HEK293 (cell line): ENCODE results near the gene KLHL28.

Experiments used
- CTCF ChIA-PET: fragments of 350-600 bp; formaldehyde crosslinking; extraction: SDS; loops from one replicate; lab custom pipeline; 2021; ENCODE audit warnings: antibody characterized with exemption; lab: Yijun Ruan, JAX
- POLR2A ChIA-PET: fragments of 300-600 bp; formaldehyde crosslinking; extraction: SDS; loops from one replicate; lab custom pipeline; 2020; ENCODE audit warnings: antibody characterized with exemption, inconsistent platforms; lab: Yijun Ruan, JAX
- H3K27ac ChIP-seq: fragments of 200-500 bp; sonication (Bioruptor generic); 2 replicates; pipeline ENCODE4 v1.5.1; 2014; ENCODE audit warnings: low read depth, low read length, control low read depth, inconsistent platforms; ENCODE audit errors: extremely low read depth
- H3K36me3 ChIP-seq, 2 experiments: fragments of 200-500 bp in 1 of 2; sonication (Bioruptor generic) in 1 of 2; 1 replicate in 1 of 2; 2 replicates in 1 of 2; pipeline ENCODE4 v1.5.1; 2014 to 2017; ENCODE audit warnings: inconsistent platforms in 2 of 2, low read length in 2 of 2; ENCODE audit not compliant: control insufficient read depth in 2 of 2, insufficient read depth in 1 of 2
- H3K4me1 ChIP-seq: fragments of 200-500 bp; sonication (Bioruptor generic); 2 replicates; pipeline ENCODE4 v1.5.1; 2014; ENCODE audit warnings: mild to moderate bottlenecking, low read length, inconsistent platforms; ENCODE audit not compliant: control insufficient read depth, insufficient read depth
- H3K4me3 ChIP-seq: 2 replicates; pipeline ENCODE4 v1.5.1; 2011; ENCODE audit warnings: low read depth, mild to moderate bottlenecking, control low read depth, low read length, moderate library complexity
- H3K9me3 ChIP-seq: fragments of 200-500 bp; sonication (Bioruptor generic); 2 replicates; pipeline ENCODE4 v1.5.1; 2014; ENCODE audit warnings: low read depth, low read length, inconsistent platforms; ENCODE audit not compliant: control insufficient read depth, insufficient read depth
- GLI2 ChIP-seq: fragments of 450-650 bp; formaldehyde crosslinking; IDR thresholded peaks from 2 replicates; pipeline ENCODE4; 2017; ENCODE audit warnings: missing biosample characterization, missing genetic modification characterization, low read depth, borderline replicate concordance
- GLI4 ChIP-seq: fragments of 450-650 bp; formaldehyde crosslinking; IDR thresholded peaks from 2 replicates; pipeline ENCODE4 v1.5.1; 2016; ENCODE audit warnings: missing biosample characterization, missing genetic modification characterization
- HOXD13 ChIP-seq: sonication (generic); formaldehyde crosslinking; IDR thresholded peaks from 2 replicates; pipeline ENCODE4 v1.8.0; 2022; ENCODE audit warnings: missing genetic modification reagents, borderline replicate concordance
- RBAK ChIP-seq: fragments of 450-650 bp; formaldehyde crosslinking; IDR thresholded peaks from 2 replicates; pipeline ENCODE4 v1.5.1; 2016; ENCODE audit warnings: missing biosample characterization, missing genetic modification characterization
- SP3 ChIP-seq: fragments of 450-650 bp; formaldehyde crosslinking; IDR thresholded peaks from 2 replicates; pipeline ENCODE4 v1.5.1; 2016; ENCODE audit warnings: missing biosample characterization, missing genetic modification characterization
- ZFP3 ChIP-seq: fragments of 450-650 bp; formaldehyde crosslinking; IDR thresholded peaks from 2 replicates; pipeline ENCODE4 v1.5.1; 2016; ENCODE audit warnings: low read depth, missing biosample characterization, missing genetic modification characterization
- ZFP69B ChIP-seq: fragments of 450-650 bp; formaldehyde crosslinking; IDR thresholded peaks from 2 replicates; pipeline ENCODE4 v1.5.1; 2016; ENCODE audit warnings: missing biosample characterization, missing genetic modification characterization
- ZIC2 ChIP-seq: fragments of 450-650 bp; formaldehyde crosslinking; IDR thresholded peaks from 2 replicates; pipeline ENCODE4 v1.5.1; 2016; ENCODE audit warnings: missing biosample characterization, missing genetic modification characterization
- ZNF10 ChIP-seq: fragments of 450-650 bp; formaldehyde crosslinking; IDR thresholded peaks from 2 replicates; pipeline ENCODE4 v1.5.1; 2017; ENCODE audit warnings: missing biosample characterization, missing genetic modification characterization
- ZNF132 ChIP-seq: fragments of 450-650 bp; formaldehyde crosslinking; IDR thresholded peaks from 2 replicates; pipeline ENCODE4 v1.5.1; 2017; ENCODE audit warnings: missing biosample characterization, missing genetic modification characterization, borderline replicate concordance
- ZNF169 ChIP-seq: fragments of 450-650 bp; formaldehyde crosslinking; IDR thresholded peaks from 2 replicates; pipeline ENCODE4 v1.5.1; 2016; ENCODE audit warnings: missing biosample characterization, missing genetic modification characterization
- ZNF202 ChIP-seq: fragments of 450-650 bp; formaldehyde crosslinking; IDR thresholded peaks from 2 replicates; pipeline ENCODE4 v1.5.1; 2016; ENCODE audit warnings: missing biosample characterization, missing genetic modification characterization, borderline replicate concordance
- ZNF266 ChIP-seq: fragments of 450-650 bp; formaldehyde crosslinking; IDR thresholded peaks from 2 replicates; pipeline ENCODE4 v1.5.1; 2016; ENCODE audit warnings: missing biosample characterization, missing genetic modification characterization, low read depth
- ZNF292 ChIP-seq: fragments of 450-650 bp; formaldehyde crosslinking; IDR thresholded peaks from 2 replicates; pipeline ENCODE4 v1.5.1; 2016; ENCODE audit warnings: low read depth, missing biosample characterization, missing genetic modification characterization, borderline replicate concordance
- ZNF394 ChIP-seq: fragments of 450-650 bp; formaldehyde crosslinking; IDR thresholded peaks from 2 replicates; pipeline ENCODE4 v1.5.1; 2016; ENCODE audit warnings: missing biosample characterization, missing genetic modification characterization, mild to moderate bottlenecking, moderate library complexity, borderline replicate concordance
- ZNF433 ChIP-seq: fragments of 450-650 bp; formaldehyde crosslinking; IDR thresholded peaks from 2 replicates; pipeline ENCODE4 v1.5.1; 2016; ENCODE audit warnings: missing biosample characterization, missing genetic modification characterization, low read depth
- ZNF501 ChIP-seq: fragments of 450-650 bp; formaldehyde crosslinking; IDR thresholded peaks from 2 replicates; pipeline ENCODE4 v1.5.1; 2016; ENCODE audit warnings: missing biosample characterization, missing genetic modification characterization
- ZNF529 ChIP-seq: fragments of 450-650 bp; formaldehyde crosslinking; IDR thresholded peaks from 2 replicates; pipeline ENCODE4 v1.5.1; 2017; ENCODE audit warnings: missing genetic modification characterization, missing biosample characterization; ENCODE audit not compliant: insufficient replicate concordance
- ZNF561 ChIP-seq: fragments of 450-650 bp; IDR thresholded peaks from 2 replicates; pipeline ENCODE4 v1.5.1; 2018; ENCODE audit warnings: missing biosample characterization, missing genetic modification characterization, borderline replicate concordance
- ZNF596 ChIP-seq: fragments of 450-650 bp; IDR thresholded peaks from 2 replicates; pipeline ENCODE4 v1.5.0; 2018; ENCODE audit warnings: missing biosample characterization, mild to moderate bottlenecking, missing genetic modification characterization, moderate library complexity
- ZNF600 ChIP-seq: fragments of 450-650 bp; formaldehyde crosslinking; IDR thresholded peaks from 2 replicates; pipeline ENCODE4 v1.5.1; 2016; ENCODE audit warnings: missing biosample characterization, missing genetic modification characterization
- ZNF610 ChIP-seq: fragments of 450-650 bp; formaldehyde crosslinking; IDR thresholded peaks from 2 replicates; pipeline ENCODE4 v1.5.1; 2016; ENCODE audit warnings: missing biosample characterization, missing genetic modification characterization, borderline replicate concordance
- ZNF629 ChIP-seq: fragments of 450-650 bp; formaldehyde crosslinking; IDR thresholded peaks from 2 replicates; pipeline ENCODE4 v1.5.1; 2017; ENCODE audit warnings: missing biosample characterization, missing genetic modification characterization
- ZNF76 ChIP-seq: fragments of 450-650 bp; formaldehyde crosslinking; IDR thresholded peaks from 2 replicates; pipeline ENCODE4; 2016; ENCODE audit warnings: low read depth, missing biosample characterization, missing genetic modification characterization, borderline replicate concordance
- TF ChIP-seq, protein P1 (sequence below): fragments of 450-650 bp; formaldehyde crosslinking; IDR thresholded peaks from 2 replicates; pipeline ENCODE4 v1.5.1; 2016; ENCODE audit warnings: missing biosample characterization, missing genetic modification characterization
- TF ChIP-seq, protein P2 (sequence below): fragments of 450-650 bp; formaldehyde crosslinking; optimal IDR thresholded peaks from 2 replicates; pipeline ENCODE3; 2016; ENCODE audit warnings: missing biosample characterization, mild to moderate bottlenecking, missing genetic modification characterization
- TF ChIP-seq, protein P3 (sequence below): fragments of 450-650 bp; formaldehyde crosslinking; IDR thresholded peaks from 2 replicates; pipeline ENCODE4 v1.5.1; 2016; ENCODE audit warnings: missing biosample characterization, missing genetic modification characterization
- TF ChIP-seq, protein P4 (sequence below): fragments of 450-650 bp; formaldehyde crosslinking; IDR thresholded peaks from 2 replicates; pipeline ENCODE4 v1.5.1; 2016; ENCODE audit warnings: missing biosample characterization, missing genetic modification characterization

Gene KLHL28, protein sequence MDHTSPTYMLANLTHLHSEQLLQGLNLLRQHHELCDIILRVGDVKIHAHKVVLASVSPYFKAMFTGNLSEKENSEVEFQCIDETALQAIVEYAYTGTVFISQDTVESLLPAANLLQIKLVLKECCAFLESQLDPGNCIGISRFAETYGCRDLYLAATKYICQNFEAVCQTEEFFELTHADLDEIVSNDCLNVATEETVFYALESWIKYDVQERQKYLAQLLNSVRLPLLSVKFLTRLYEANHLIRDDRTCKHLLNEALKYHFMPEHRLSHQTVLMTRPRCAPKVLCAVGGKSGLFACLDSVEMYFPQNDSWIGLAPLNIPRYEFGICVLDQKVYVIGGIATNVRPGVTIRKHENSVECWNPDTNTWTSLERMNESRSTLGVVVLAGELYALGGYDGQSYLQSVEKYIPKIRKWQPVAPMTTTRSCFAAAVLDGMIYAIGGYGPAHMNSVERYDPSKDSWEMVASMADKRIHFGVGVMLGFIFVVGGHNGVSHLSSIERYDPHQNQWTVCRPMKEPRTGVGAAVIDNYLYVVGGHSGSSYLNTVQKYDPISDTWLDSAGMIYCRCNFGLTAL

DNA sequence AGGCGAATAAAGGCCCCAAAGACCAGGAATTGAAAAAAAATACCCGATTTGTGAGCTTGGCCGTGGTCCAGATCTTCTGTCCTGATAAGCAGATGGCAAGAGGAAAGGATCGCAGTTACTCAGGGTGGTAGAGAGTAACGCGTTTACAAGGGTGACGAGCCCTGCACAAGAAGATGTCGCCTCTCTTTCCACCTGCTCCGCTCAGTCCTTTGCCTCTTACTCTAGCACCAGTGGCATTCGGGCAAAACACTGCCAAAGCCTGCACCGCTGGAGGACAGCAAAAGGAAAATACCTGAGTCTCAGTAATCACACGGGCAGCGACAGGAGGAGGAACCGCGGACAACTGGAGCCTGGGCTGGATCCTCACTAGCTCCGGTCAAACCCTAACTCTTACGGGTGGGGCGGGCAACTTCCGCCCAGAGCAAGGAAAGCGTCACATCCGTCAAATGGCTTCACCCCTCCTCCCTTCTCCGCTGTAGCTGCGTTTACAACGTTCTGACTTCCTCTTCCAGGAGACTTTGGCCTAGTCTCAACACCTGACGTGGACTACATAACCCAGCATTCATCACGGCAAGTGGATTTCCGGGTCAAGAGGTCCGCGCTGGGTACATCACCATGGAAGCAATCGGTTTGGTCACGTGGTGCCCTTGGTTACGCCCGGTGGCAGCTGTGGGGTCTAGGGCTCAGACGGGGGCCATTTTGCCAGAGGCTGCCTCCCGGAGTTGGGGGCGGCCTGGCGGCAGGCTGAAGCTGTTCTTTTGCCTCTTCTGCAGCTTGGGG, at the start of gene KLHL28, which contains the start of gene TOGARAM1:
KLHL28 (minus strand) TSS at position 394 of the 780 bp plus-strand sequence. CDS start 16,019 bp downstream, outside the sequence.
TOGARAM1 (plus strand) TSS at position 637 of the 780 bp plus-strand sequence. CDS start 232 bp downstream, outside the sequence.
- Histone ChIP-seq H3K4me1 (peaks cover 25% of the 10 kb centered on the region), H3K27ac (peak within 1 kb of the TSS; percentile 79), H3K4me3 (peak within 1 kb of the TSS; percentile 91), H3K36me3 (no peaks in the 10 kb centered on the region; a peak in 1 of 3 replicates), H3K9me3 (no peaks in the 10 kb centered on the region)
- ChIA-PET CTCF (interaction anchor here (0.5 to 1.1 kb wide), 3 partner anchors 51 to 1272 kb away, joined by 3 to 4 read pairs (median 3); no protein-coding TSS in a partner anchor), POLR2A (interaction anchor here (1.0 to 3.0 kb wide), 9 partner anchors 9 to 291 kb away, joined by 3 to 23 read pairs (median 8); partner anchors contain the start of genes FANCM, FKBP3 and MIS18BP1)
- TF ChIP-seq ZNF529 = no peak
- TF ChIP-seq ZNF169 (tag by site-specific recombination) = no peak
- no peak for TF ChIP-seq ZNF292 (tag by site-specific recombination)
- no peak for TF ChIP-seq ZNF266 (tag by site-specific recombination)
- TF ChIP-seq ZFP3 (tag by site-specific recombination) = no peak
- TF ChIP-seq, protein P1, sequence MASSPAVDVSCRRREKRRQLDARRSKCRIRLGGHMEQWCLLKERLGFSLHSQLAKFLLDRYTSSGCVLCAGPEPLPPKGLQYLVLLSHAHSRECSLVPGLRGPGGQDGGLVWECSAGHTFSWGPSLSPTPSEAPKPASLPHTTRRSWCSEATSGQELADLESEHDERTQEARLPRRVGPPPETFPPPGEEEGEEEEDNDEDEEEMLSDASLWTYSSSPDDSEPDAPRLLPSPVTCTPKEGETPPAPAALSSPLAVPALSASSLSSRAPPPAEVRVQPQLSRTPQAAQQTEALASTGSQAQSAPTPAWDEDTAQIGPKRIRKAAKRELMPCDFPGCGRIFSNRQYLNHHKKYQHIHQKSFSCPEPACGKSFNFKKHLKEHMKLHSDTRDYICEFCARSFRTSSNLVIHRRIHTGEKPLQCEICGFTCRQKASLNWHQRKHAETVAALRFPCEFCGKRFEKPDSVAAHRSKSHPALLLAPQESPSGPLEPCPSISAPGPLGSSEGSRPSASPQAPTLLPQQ (tag by site-specific recombination) = 0 out of 2 replicates have a peak, but pooled peaks have one; percentile 12
- TF ChIP-seq ZNF561 (tag by site-specific recombination) = peak; percentile 54; the same call in 1 of the 2 replicates
- TF ChIP-seq ZNF610 (tag by site-specific recombination) = no peak
- TF ChIP-seq ZNF132 (tag by site-specific recombination) = no peak
- peak; percentile 85 for TF ChIP-seq ZNF629
- peak; percentile 66 for TF ChIP-seq SP3
- no peak for TF ChIP-seq ZIC2 (tag by site-specific recombination)
- no peak for TF ChIP-seq ZNF596 (tag by site-specific recombination)
- TF ChIP-seq ZNF600 (tag by site-specific recombination) = peak; percentile 98
- no peak for TF ChIP-seq HOXD13
- TF ChIP-seq ZFP69B (tag by site-specific recombination) = no peak
- TF ChIP-seq, protein P2, sequence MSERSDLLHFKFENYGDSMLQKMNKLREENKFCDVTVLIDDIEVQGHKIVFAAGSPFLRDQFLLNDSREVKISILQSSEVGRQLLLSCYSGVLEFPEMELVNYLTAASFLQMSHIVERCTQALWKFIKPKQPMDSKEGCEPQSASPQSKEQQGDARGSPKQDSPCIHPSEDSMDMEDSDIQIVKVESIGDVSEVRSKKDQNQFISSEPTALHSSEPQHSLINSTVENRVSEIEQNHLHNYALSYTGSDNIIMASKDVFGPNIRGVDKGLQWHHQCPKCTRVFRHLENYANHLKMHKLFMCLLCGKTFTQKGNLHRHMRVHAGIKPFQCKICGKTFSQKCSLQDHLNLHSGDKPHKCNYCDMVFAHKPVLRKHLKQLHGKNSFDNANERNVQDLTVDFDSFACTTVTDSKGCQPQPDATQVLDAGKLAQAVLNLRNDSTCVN (tag by site-specific recombination) = peak; percentile 10
- TF ChIP-seq, protein P3, sequence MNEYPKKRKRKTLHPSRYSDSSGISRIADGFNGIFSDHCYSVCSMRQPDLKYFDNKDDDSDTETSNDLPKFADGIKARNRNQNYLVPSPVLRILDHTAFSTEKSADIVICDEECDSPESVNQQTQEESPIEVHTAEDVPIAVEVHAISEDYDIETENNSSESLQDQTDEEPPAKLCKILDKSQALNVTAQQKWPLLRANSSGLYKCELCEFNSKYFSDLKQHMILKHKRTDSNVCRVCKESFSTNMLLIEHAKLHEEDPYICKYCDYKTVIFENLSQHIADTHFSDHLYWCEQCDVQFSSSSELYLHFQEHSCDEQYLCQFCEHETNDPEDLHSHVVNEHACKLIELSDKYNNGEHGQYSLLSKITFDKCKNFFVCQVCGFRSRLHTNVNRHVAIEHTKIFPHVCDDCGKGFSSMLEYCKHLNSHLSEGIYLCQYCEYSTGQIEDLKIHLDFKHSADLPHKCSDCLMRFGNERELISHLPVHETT (tag by site-specific recombination) = peak; percentile 33; the same call in 1 of the 2 replicates
- TF ChIP-seq RBAK (tag by site-specific recombination) = no peak
- peak; percentile 91 for TF ChIP-seq ZNF76 (tag by site-specific recombination)
- no peak for TF ChIP-seq ZNF394 (tag by site-specific recombination)
- TF ChIP-seq ZNF501 (tag by site-specific recombination) = 0 out of 2 replicates have a peak, but pooled peaks have one; percentile 59
- no peak for TF ChIP-seq GLI4 (tag by site-specific recombination)
- peak; percentile 55; the same call in 1 of the 2 replicates for TF ChIP-seq ZNF10 (tag by site-specific recombination)
- TF ChIP-seq ZNF433 = no peak
- no peak for TF ChIP-seq GLI2 (tag by site-specific recombination)
- TF ChIP-seq ZNF202 (tag by site-specific recombination) = no peak
- TF ChIP-seq, protein P4, sequence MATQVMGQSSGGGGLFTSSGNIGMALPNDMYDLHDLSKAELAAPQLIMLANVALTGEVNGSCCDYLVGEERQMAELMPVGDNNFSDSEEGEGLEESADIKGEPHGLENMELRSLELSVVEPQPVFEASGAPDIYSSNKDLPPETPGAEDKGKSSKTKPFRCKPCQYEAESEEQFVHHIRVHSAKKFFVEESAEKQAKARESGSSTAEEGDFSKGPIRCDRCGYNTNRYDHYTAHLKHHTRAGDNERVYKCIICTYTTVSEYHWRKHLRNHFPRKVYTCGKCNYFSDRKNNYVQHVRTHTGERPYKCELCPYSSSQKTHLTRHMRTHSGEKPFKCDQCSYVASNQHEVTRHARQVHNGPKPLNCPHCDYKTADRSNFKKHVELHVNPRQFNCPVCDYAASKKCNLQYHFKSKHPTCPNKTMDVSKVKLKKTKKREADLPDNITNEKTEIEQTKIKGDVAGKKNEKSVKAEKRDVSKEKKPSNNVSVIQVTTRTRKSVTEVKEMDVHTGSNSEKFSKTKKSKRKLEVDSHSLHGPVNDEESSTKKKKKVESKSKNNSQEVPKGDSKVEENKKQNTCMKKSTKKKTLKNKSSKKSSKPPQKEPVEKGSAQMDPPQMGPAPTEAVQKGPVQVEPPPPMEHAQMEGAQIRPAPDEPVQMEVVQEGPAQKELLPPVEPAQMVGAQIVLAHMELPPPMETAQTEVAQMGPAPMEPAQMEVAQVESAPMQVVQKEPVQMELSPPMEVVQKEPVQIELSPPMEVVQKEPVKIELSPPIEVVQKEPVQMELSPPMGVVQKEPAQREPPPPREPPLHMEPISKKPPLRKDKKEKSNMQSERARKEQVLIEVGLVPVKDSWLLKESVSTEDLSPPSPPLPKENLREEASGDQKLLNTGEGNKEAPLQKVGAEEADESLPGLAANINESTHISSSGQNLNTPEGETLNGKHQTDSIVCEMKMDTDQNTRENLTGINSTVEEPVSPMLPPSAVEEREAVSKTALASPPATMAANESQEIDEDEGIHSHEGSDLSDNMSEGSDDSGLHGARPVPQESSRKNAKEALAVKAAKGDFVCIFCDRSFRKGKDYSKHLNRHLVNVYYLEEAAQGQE (tag by site-specific recombination) = no peak
